ENCODE measurements around the gene CEACAM1.
"Not testable (repeated sequence)": the region's sequence is repeated elsewhere in the genome, so short reads cannot be mapped to it uniquely, and the experiment has no call there.

CEACAM1 gene

GRCh38 chr19:42511340-42511739 is 16.9 kb downstream of the CEACAM1 start:
- H3K9me3 Mint-ChIP-seq = no peaks in the 10 kb centered on the region
- H3K27me3 Mint-ChIP-seq (ENCODE audit: low read depth) = no peaks in the 10 kb centered on the region
- H3K36me3 Mint-ChIP-seq (ENCODE audit: low read depth) = peaks cover 39% of the 10 kb centered on the region
- no peak overlapping the region for H3K4me3 Mint-ChIP-seq
- peaks cover 21% of the 10 kb centered on the region for H3K4me1 Mint-ChIP-seq (ENCODE audit: low read depth)
- H3K27ac Mint-ChIP-seq = no peak overlapping the region

GRCh38 chr19:42508892-42509444 is 19.3 kb downstream of the CEACAM1 start:
- Mint-ChIP-seq H3K4me1 (ENCODE audit: low read depth) (peaks cover 22% of the 10 kb centered on the region), H3K36me3 (ENCODE audit: low read depth) (peaks cover 36% of the 10 kb centered on the region), H3K27me3 (ENCODE audit: low read depth) (no peaks in the 10 kb centered on the region), H3K9me3 (no peaks in the 10 kb centered on the region), H3K4me3 (no peak overlapping the region), H3K27ac (no peak overlapping the region)

GRCh38 chr19:42505066-42505465 is 23.2 kb downstream of the CEACAM1 start:
- Mint-ChIP-seq H3K4me3 (no peak overlapping the region), H3K27ac (no peak overlapping the region), H3K4me1 (ENCODE audit: low read depth) (peaks cover 12% of the 10 kb centered on the region), H3K27me3 (ENCODE audit: low read depth) (no peaks in the 10 kb centered on the region), H3K9me3 (no peaks in the 10 kb centered on the region), H3K36me3 (ENCODE audit: low read depth) (peaks cover 15% of the 10 kb centered on the region)

GRCh38 chr19:42501733-42502132 is 26.5 kb downstream of the CEACAM1 start:
- no peaks in the 10 kb centered on the region for H3K27me3 Mint-ChIP-seq (ENCODE audit: low read depth)
- H3K4me3 Mint-ChIP-seq = no peak overlapping the region
- H3K4me1 Mint-ChIP-seq (ENCODE audit: low read depth) = peaks cover 21% of the 10 kb centered on the region
- peaks cover 8% of the 10 kb centered on the region for H3K36me3 Mint-ChIP-seq (ENCODE audit: low read depth)
- peak overlapping the region; percentile 35 for H3K27ac Mint-ChIP-seq
- no peaks in the 10 kb centered on the region for H3K9me3 Mint-ChIP-seq

GRCh38 chr19:42501243-42501642 is 27.0 kb downstream of the CEACAM1 start:
- not testable (repeated sequence) for H3K9me3 Mint-ChIP-seq; H3K36me3 Mint-ChIP-seq (ENCODE audit: low read depth); H3K27me3 Mint-ChIP-seq (ENCODE audit: low read depth); H3K4me3 Mint-ChIP-seq; H3K27ac Mint-ChIP-seq
- H3K4me1 Mint-ChIP-seq (ENCODE audit: low read depth) = peaks cover 21% of the 10 kb centered on the region

GRCh38 chr19:42498169-42498757 is 30.0 kb downstream of the CEACAM1 start:
- Mint-ChIP-seq H3K36me3 (ENCODE audit: low read depth) (peaks cover 4% of the 10 kb centered on the region), H3K4me3 (no peak overlapping the region), H3K9me3 (no peaks in the 10 kb centered on the region), H3K27ac (peak overlapping the region; percentile 1), H3K4me1 (ENCODE audit: low read depth) (peaks cover 17% of the 10 kb centered on the region), H3K27me3 (ENCODE audit: low read depth) (no peaks in the 10 kb centered on the region)

GRCh38 chr19:42497492-42498168 is 30.7 kb downstream of the CEACAM1 start:
- peaks cover 4% of the 10 kb centered on the region for H3K36me3 Mint-ChIP-seq (ENCODE audit: low read depth)
- no peaks in the 10 kb centered on the region for H3K27me3 Mint-ChIP-seq (ENCODE audit: low read depth)
- H3K27ac Mint-ChIP-seq = peak overlapping the region; percentile 53
- peaks cover 17% of the 10 kb centered on the region for H3K4me1 Mint-ChIP-seq (ENCODE audit: low read depth)
- no peaks in the 10 kb centered on the region for H3K9me3 Mint-ChIP-seq
- no peak overlapping the region for H3K4me3 Mint-ChIP-seq

- Mint-ChIP-seq H3K9me3 (no peaks in the 10 kb centered on the region), H3K4me3 (no peak overlapping the region), H3K4me1 (ENCODE audit: low read depth) (peaks cover 12% of the 10 kb centered on the region), H3K27ac (no peak overlapping the region), H3K27me3 (ENCODE audit: low read depth) (no peaks in the 10 kb centered on the region), H3K36me3 (ENCODE audit: low read depth) (peaks cover 4% of the 10 kb centered on the region)
Observed at GRCh38 chr19:42496460-42497133, 31.7 kb downstream of the CEACAM1 start.

GRCh38 chr19:42495663-42496062 is 32.6 kb downstream of the CEACAM1 start:
- H3K4me3 Mint-ChIP-seq = no peak overlapping the region
- no peak overlapping the region for H3K27ac Mint-ChIP-seq
- H3K9me3 Mint-ChIP-seq = no peaks in the 10 kb centered on the region
- no peaks in the 10 kb centered on the region for H3K27me3 Mint-ChIP-seq (ENCODE audit: low read depth)
- peaks cover 4% of the 10 kb centered on the region for H3K36me3 Mint-ChIP-seq (ENCODE audit: low read depth)
- H3K4me1 Mint-ChIP-seq (ENCODE audit: low read depth) = peaks cover 11% of the 10 kb centered on the region

GRCh38 chr19:42494321-42494720 is 34.0 kb downstream of the CEACAM1 start:
- Mint-ChIP-seq H3K4me3 (no peak overlapping the region), H3K27ac (no peak overlapping the region), H3K36me3 (ENCODE audit: low read depth) (peaks cover 4% of the 10 kb centered on the region), H3K9me3 (no peaks in the 10 kb centered on the region), H3K4me1 (ENCODE audit: low read depth) (peaks cover 11% of the 10 kb centered on the region), H3K27me3 (ENCODE audit: low read depth) (no peaks in the 10 kb centered on the region)

- H3K27ac Mint-ChIP-seq = no peak overlapping the region
- no peaks in the 10 kb centered on the region for H3K36me3 Mint-ChIP-seq (ENCODE audit: low read depth)
- H3K4me1 Mint-ChIP-seq (ENCODE audit: low read depth) = peaks cover 6% of the 10 kb centered on the region
- no peaks in the 10 kb centered on the region for H3K27me3 Mint-ChIP-seq (ENCODE audit: low read depth)
- H3K9me3 Mint-ChIP-seq = no peaks in the 10 kb centered on the region
- no peak overlapping the region for H3K4me3 Mint-ChIP-seq
Observed at GRCh38 chr19:42488783-42489521, 39.3 kb downstream of the CEACAM1 start.

- H3K27me3 Mint-ChIP-seq (ENCODE audit: low read depth) = no peaks in the 10 kb centered on the region
- no peak overlapping the region for H3K4me3 Mint-ChIP-seq
- H3K4me1 Mint-ChIP-seq (ENCODE audit: low read depth) = peaks cover 7% of the 10 kb centered on the region
- no peak overlapping the region for H3K27ac Mint-ChIP-seq
- no peaks in the 10 kb centered on the region for H3K9me3 Mint-ChIP-seq
- H3K36me3 Mint-ChIP-seq (ENCODE audit: low read depth) = no peaks in the 10 kb centered on the region
Observed at GRCh38 chr19:42487798-42488178, 40.5 kb downstream of the CEACAM1 start.

GRCh38 chr19:42487032-42487797 is 41.1 kb downstream of the CEACAM1 start:
- no peaks in the 10 kb centered on the region for H3K36me3 Mint-ChIP-seq (ENCODE audit: low read depth)
- no peak overlapping the region for H3K4me3 Mint-ChIP-seq
- no peaks in the 10 kb centered on the region for H3K27me3 Mint-ChIP-seq (ENCODE audit: low read depth)
- H3K27ac Mint-ChIP-seq = no peak overlapping the region
- peaks cover 7% of the 10 kb centered on the region for H3K4me1 Mint-ChIP-seq (ENCODE audit: low read depth)
- H3K9me3 Mint-ChIP-seq = no peaks in the 10 kb centered on the region

- not testable (repeated sequence) for H3K9me3 Mint-ChIP-seq; H3K27me3 Mint-ChIP-seq (ENCODE audit: low read depth); H3K36me3 Mint-ChIP-seq (ENCODE audit: low read depth); H3K4me3 Mint-ChIP-seq; H3K27ac Mint-ChIP-seq
- peaks cover 16% of the 10 kb centered on the region for H3K4me1 Mint-ChIP-seq (ENCODE audit: low read depth)
Observed at GRCh38 chr19:42485036-42485435, 43.2 kb downstream of the CEACAM1 start.
